Endothelial cell (in vitro differentiated cells): Measurements from ENCODE around the gene CDH15. TPM values are rescaled to one million over a fixed set of nuclear protein-coding genes. Genes with fewer than 3 reads are reported as not detected.

Experiments used
- DNase-seq: peaks from one replicate; pipeline ENCODE4 v3.0.0; 2021; ENCODE audit warnings: low spot score
- H3K27ac Mint-ChIP-seq: one replicate; pipeline ENCODE4 v1.8.0; 2021; ENCODE audit warnings: mixed read lengths, inconsistent platforms; ENCODE audit not compliant: unreplicated experiment
- H3K27me3 Mint-ChIP-seq: one replicate; pipeline ENCODE4 v1.8.0; 2021; ENCODE audit warnings: mild to moderate bottlenecking, moderate library complexity, mixed read lengths, inconsistent platforms; ENCODE audit not compliant: unreplicated experiment
- H3K36me3 Mint-ChIP-seq: one replicate; pipeline ENCODE4 v1.8.0; 2021; ENCODE audit warnings: mild to moderate bottlenecking, low read depth, mixed read lengths, inconsistent platforms; ENCODE audit not compliant: unreplicated experiment
- H3K4me1 Mint-ChIP-seq: one replicate; pipeline ENCODE4 v1.8.0; 2021; ENCODE audit warnings: mild to moderate bottlenecking, mixed read lengths, inconsistent platforms; ENCODE audit not compliant: unreplicated experiment
- H3K4me3 Mint-ChIP-seq: one replicate; pipeline ENCODE4 v1.8.0; 2021; ENCODE audit warnings: mild to moderate bottlenecking, mixed read lengths, inconsistent platforms; ENCODE audit not compliant: unreplicated experiment
- H3K9me3 Mint-ChIP-seq: one replicate; pipeline ENCODE4 v1.8.0; 2021; ENCODE audit warnings: mixed read lengths, inconsistent platforms; ENCODE audit not compliant: unreplicated experiment
- CTCF ChIP-seq: fragments of 200-600 bp; sonication (generic); IDR thresholded peaks from one replicate; pipeline ENCODE4 v1.5.0; 2021; ENCODE audit warnings: antibody characterized with exemption; ENCODE audit not compliant: unreplicated experiment
- total RNA-seq: library from RNA; stranded (reverse); fragmentation: NEBNext Ultra II Directional; extraction: Animal tissue kit (Norgen Biotek cat#: 25700); gene quantifications from one replicate; pipeline ENCODE4 v1.2.1, GENCODE V29; 2021; ENCODE audit not compliant: unreplicated experiment

Gene CDH15
- total RNA-seq, 1 donor from 2014 or later: not detected

- Mint-ChIP-seq H3K36me3 (no peaks in the 10 kb centered on the region), H3K9me3 (no peaks in the 10 kb centered on the region), H3K27me3 (peaks cover 10% of the 10 kb centered on the region), H3K27ac (no peak overlapping the region), H3K4me3 (no peak overlapping the region), H3K4me1 (peaks cover 3% of the 10 kb centered on the region)
- no peak for TF ChIP-seq CTCF
- DNase-seq: no peak
Observed at GRCh38 chr16:89174055-89174827, 2.7 kb downstream of the CDH15 start.

- Mint-ChIP-seq H3K27me3 (peaks cover 10% of the 10 kb centered on the region), H3K4me1 (peaks cover 3% of the 10 kb centered on the region), H3K36me3 (no peaks in the 10 kb centered on the region), H3K4me3 (no peak overlapping the region), H3K27ac (no peak overlapping the region), H3K9me3 (no peaks in the 10 kb centered on the region)
- TF ChIP-seq CTCF: no peak
- no peak for DNase-seq
Observed at GRCh38 chr16:89174877-89175276, 3.3 kb downstream of the CDH15 start.

- peaks cover 3% of the 10 kb centered on the region for H3K4me1 Mint-ChIP-seq
- DNase-seq: no peak
Observed at GRCh38 chr16:89175280-89176146, 4.0 kb downstream of the CDH15 start.

GRCh38 chr16:89176147-89176690 lies 4.7 kb downstream of the CDH15 start:
- Mint-ChIP-seq H3K36me3 (no peaks in the 10 kb centered on the region), H3K27ac (no peak overlapping the region), H3K9me3 (no peaks in the 10 kb centered on the region), H3K27me3 (peaks cover 8% of the 10 kb centered on the region), H3K4me1 (no peaks in the 10 kb centered on the region), H3K4me3 (no peak overlapping the region)
- TF ChIP-seq CTCF: no peak
- no peak for DNase-seq

More at GRCh38 chr16:89175280-89176146, 4.0 kb downstream of the CDH15 start:
- Mint-ChIP-seq H3K27me3 (peaks cover 10% of the 10 kb centered on the region), H3K36me3 (no peaks in the 10 kb centered on the region), H3K27ac (no peak overlapping the region), H3K4me3 (no peak overlapping the region), H3K9me3 (no peaks in the 10 kb centered on the region)
- no peak for TF ChIP-seq CTCF
